GM06990 (cell line): ENCODE data around the gene AIFM3.

Source experiments
- DNase-seq: peaks from one replicate; pipeline ENCODE4 v3.0.0-alpha.2; 2011; ENCODE audit not compliant: insufficient read length; ENCODE audit errors: extremely low read depth
- H3K27me3 ChIP-seq: replicated peaks from 2 replicates; pipeline ENCODE4 v1.6.0; 2011; ENCODE audit warnings: low read length; ENCODE audit not compliant: control insufficient read depth, insufficient read depth
- H3K36me3 ChIP-seq: 2 replicates; pipeline ENCODE4 v1.5.1; 2011; ENCODE audit warnings: low read length; ENCODE audit not compliant: control insufficient read depth, insufficient read depth
- H3K4me3 ChIP-seq: replicated peaks from 2 replicates; pipeline ENCODE4 v1.5.1; 2011; ENCODE audit warnings: low read depth, mild to moderate bottlenecking, control low read depth, low read length
- TF ChIP-seq, protein P1 (sequence below): IDR thresholded peaks from 2 replicates; pipeline ENCODE4 v1.5.1; 2011; ENCODE audit warnings: low read length, control low read depth, mild to moderate bottlenecking, inconsistent platforms; ENCODE audit not compliant: insufficient read depth, poor library complexity, severe bottlenecking

AIFM3 gene

DNA sequence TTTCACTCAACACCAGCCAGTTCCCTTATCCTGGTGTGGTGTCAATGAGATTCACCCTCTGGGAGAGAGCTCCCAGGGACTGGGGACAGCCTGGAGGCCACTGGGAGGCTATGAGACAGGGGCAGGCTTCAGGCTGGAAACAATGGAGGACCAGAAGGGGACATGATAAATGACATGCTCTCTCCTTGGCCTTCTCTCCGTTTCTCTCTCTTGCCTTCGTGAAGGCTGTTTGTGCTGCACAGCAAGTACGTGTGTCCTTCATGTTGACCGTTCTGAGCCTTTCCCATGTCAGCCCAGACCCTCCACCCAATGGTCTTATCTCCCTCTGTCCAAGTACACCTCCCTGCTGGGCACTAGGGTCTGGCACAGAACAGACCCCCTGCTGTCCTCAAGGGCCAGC, 13.5 kb downstream of the AIFM3 start:
- Histone ChIP-seq H3K27me3 (no peaks in the 10 kb centered on the region), H3K36me3 (no peaks in the 10 kb centered on the region; the same call in 1 of the 2 replicates), H3K4me3 (no peak overlapping the region)
- TF ChIP-seq, protein P1, sequence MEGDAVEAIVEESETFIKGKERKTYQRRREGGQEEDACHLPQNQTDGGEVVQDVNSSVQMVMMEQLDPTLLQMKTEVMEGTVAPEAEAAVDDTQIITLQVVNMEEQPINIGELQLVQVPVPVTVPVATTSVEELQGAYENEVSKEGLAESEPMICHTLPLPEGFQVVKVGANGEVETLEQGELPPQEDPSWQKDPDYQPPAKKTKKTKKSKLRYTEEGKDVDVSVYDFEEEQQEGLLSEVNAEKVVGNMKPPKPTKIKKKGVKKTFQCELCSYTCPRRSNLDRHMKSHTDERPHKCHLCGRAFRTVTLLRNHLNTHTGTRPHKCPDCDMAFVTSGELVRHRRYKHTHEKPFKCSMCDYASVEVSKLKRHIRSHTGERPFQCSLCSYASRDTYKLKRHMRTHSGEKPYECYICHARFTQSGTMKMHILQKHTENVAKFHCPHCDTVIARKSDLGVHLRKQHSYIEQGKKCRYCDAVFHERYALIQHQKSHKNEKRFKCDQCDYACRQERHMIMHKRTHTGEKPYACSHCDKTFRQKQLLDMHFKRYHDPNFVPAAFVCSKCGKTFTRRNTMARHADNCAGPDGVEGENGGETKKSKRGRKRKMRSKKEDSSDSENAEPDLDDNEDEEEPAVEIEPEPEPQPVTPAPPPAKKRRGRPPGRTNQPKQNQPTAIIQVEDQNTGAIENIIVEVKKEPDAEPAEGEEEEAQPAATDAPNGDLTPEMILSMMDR, result no peak
- DNase-seq, result no peak

DNA sequence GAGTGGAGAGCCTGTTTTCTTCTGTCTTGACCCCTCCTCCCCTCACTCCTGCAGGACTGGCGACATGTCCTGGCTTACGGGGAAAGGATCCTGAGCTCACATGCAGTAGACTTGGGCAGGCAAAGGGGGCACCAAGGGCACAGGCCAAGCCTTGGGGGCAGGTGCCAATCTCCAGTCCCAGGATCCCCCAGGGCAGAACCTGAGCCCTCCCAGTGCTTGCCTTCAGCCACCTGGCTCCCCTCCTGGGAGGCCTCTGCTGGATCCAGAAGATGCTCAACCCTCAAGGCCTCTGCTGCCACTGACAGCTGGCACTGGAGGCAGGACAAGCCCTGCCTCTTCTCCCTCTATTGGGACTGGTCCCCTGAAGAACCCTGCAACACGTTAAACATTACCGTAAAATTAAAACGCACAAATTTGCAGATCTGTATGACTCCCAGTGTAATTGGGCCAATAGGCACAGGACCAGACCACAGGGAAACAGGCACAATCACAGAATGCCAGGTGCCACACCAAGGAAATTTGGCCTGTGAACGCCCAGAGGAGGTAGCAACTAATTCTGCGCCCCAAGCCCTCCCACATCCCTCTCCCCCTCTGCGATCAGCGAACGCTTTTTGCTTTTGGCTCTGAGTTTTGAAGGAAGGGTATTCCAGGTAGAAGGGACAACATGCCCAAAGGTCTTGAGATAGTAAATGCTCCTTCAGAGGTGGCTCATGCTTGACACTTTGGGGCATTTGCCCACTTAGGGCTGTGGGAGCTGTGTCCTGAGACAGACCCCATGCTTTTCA, 14.1 kb downstream of the AIFM3 start:
- TF ChIP-seq, protein P1, result no peak
- H3K36me3 ChIP-seq, result no peaks in the 10 kb centered on the region; the same call in 1 of the 2 replicates
- no peaks in the 10 kb centered on the region for H3K27me3 ChIP-seq
- H3K4me3 ChIP-seq, result peak overlapping the region; percentile 98
- no peak for DNase-seq

DNA sequence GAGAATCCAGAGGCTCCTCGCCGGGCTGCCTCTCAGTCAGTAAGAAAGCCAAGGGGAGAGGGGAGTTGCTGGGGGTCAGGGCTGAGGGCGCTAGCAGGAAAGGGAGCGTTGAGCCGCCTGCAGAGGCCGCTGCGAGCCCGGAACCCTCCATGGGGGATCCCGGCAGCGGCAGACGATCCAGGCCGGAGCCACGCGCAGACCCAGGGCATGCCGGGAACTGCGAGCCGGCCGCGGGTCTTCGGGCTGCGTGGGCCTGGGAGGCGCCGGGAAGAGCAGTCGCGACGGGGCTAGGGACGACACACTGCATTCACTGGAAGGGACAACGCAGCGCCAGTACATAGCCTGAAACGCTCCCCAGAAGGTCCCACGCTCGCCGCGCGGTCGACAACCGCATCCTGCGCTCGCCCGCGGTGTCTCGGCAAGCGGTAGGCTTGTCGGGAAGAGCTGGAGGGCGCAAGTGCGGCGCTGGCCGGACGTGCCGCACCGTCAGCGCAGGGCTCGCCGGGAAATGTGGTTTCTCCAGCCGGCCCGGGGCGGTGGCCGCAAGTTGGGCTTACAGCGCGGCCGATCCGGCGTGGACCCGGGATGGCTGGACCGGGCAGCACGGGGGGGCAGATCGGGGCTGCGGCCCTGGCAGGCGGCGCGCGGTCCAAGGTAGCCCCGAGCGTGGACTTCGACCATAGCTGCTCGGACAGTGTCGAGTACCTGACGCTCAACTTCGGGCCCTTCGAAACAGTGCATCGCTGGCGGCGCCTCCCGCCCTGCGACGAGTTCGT, 14.9 kb downstream of the AIFM3 start, which contains the start of gene LZTR1:
TSS of gene LZTR1 (plus strand) at position 511 of the 776 bp plus-strand sequence. CDS start at position 586, 75 bp downstream.
- DNase-seq, result peak; percentile 92
- TF ChIP-seq, protein P1, result peak; percentile 75
- no peaks in the 10 kb centered on the region for H3K27me3 ChIP-seq
- no peaks in the 10 kb centered on the region; the same call in 1 of the 2 replicates for H3K36me3 ChIP-seq
- peak within 1 kb of the TSS; percentile 98 for H3K4me3 ChIP-seq

DNA sequence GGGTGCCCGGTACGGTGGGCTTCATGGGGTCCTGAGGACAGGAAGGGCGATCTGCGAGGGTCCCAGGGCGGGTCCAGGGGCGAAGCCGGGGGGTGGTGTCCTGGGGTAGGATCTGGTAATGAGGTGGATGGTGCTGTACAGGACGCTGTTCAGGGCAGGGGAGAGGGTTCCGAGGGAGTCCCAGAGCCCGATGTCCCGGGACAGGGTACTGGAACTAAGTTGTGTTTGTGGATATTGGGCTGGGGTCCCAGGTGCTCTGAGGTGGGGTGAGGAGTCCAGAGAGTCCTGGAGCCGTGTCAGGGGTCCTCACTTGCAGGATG, 15.5 kb downstream of the AIFM3 start:
- Histone ChIP-seq H3K36me3 (peaks cover 3% of the 10 kb centered on the region), H3K4me3 (peak overlapping the region; percentile 98), H3K27me3 (no peaks in the 10 kb centered on the region)
- no peak for DNase-seq
- TF ChIP-seq, protein P1, result no peak

DNA sequence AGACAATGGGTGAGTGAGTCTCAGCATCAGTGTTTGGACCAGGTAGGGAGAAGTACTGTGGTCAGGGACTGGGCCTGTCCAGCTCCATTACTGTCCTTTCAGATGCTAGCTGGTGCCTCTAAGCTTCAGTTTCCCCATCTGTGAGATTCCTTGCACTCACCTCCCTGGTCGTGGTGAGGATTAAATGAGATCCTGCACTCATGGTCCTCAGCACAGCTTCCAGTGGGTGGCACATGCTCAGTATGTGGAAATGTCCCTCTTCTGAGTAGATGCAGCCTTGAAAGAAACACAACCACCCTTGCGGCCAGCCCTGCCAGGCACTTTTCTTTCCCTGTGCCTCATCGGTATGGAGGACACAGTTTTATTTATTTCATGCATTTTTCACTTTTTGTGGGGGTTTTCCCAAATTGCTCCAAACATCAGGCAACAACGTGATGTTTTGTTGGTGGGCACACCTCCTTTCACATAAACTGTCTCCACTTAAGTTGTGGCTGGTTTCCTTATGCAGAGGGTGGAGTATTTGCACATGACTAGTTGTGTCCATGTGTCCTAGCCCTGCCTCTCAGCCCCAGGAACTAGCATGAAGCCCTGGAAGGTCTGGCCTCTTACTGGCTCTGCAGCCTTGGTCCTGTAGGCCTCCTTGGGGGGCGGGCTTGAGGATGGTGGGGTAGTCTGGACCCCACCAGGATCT, 16.2 kb downstream of the AIFM3 start:
- H3K4me3 ChIP-seq, result peak overlapping the region; percentile 98
- TF ChIP-seq, protein P1, result no peak
- H3K36me3 ChIP-seq, result peaks cover 8% of the 10 kb centered on the region
- no peaks in the 10 kb centered on the region for H3K27me3 ChIP-seq
- no peak for DNase-seq
